AG09319 (cell line): ENCODE measurements around the gene ITIH1.

Experiments used
- DNase-seq: peaks from one replicate; pipeline ENCODE4 v3.0.0-alpha.2; 2010; ENCODE audit warnings: low read depth; ENCODE audit errors: extremely low read depth
- TF ChIP-seq, protein P1 (sequence below): IDR thresholded peaks from 2 replicates; pipeline ENCODE4 v1.5.1; 2011; ENCODE audit warnings: low read depth, mild to moderate bottlenecking, inconsistent platforms, low read length, moderate library complexity

Gene ITIH1

DNA sequence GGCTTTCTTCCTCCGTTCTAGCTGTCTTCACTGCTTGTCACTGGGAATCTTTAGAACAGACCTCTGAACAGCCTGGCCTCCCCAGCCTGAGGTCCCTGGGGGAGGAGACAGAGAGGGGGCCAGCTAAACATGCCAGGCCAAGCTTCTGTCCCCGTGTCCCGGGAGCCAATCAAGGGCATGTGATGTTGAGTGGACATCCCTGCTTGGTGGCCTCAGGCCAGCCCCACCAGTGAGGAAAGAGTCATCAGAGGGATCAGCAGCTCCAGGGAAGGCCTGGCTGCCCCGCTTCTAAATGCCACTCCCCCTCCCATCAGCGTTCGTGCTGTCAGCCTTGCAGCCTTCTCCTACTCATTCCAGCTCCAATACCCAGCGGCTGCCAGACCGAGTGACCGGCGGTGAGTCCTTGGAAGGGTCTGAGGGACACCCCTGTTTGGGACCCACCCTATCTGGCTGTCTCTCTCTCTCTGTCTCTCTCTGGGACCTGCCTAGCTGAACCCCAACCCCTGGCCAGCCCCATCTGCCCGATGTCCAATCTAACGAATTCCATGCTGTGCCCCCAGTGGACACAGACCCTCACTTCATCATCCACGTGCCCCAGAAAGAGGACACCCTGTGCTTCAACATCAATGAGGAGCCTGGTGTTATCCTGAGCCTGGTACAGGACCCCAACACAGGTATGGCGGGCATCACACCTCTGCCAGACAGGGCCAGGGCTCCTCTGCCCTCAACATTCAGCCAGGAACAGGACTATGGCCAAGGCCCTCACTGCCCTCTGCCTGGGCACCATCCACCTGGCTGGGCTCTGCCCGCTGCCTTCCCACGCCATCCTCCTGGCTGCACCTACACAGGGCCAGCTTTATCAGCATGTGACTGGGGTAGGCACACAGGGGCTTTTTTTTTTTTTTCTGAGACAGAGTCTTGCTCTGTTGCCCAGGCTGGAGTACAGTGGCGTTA lies 10.6 kb downstream of the ITIH1 start:
- no peak for DNase-seq
- TF ChIP-seq, protein P1, sequence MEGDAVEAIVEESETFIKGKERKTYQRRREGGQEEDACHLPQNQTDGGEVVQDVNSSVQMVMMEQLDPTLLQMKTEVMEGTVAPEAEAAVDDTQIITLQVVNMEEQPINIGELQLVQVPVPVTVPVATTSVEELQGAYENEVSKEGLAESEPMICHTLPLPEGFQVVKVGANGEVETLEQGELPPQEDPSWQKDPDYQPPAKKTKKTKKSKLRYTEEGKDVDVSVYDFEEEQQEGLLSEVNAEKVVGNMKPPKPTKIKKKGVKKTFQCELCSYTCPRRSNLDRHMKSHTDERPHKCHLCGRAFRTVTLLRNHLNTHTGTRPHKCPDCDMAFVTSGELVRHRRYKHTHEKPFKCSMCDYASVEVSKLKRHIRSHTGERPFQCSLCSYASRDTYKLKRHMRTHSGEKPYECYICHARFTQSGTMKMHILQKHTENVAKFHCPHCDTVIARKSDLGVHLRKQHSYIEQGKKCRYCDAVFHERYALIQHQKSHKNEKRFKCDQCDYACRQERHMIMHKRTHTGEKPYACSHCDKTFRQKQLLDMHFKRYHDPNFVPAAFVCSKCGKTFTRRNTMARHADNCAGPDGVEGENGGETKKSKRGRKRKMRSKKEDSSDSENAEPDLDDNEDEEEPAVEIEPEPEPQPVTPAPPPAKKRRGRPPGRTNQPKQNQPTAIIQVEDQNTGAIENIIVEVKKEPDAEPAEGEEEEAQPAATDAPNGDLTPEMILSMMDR = no peak

DNA sequence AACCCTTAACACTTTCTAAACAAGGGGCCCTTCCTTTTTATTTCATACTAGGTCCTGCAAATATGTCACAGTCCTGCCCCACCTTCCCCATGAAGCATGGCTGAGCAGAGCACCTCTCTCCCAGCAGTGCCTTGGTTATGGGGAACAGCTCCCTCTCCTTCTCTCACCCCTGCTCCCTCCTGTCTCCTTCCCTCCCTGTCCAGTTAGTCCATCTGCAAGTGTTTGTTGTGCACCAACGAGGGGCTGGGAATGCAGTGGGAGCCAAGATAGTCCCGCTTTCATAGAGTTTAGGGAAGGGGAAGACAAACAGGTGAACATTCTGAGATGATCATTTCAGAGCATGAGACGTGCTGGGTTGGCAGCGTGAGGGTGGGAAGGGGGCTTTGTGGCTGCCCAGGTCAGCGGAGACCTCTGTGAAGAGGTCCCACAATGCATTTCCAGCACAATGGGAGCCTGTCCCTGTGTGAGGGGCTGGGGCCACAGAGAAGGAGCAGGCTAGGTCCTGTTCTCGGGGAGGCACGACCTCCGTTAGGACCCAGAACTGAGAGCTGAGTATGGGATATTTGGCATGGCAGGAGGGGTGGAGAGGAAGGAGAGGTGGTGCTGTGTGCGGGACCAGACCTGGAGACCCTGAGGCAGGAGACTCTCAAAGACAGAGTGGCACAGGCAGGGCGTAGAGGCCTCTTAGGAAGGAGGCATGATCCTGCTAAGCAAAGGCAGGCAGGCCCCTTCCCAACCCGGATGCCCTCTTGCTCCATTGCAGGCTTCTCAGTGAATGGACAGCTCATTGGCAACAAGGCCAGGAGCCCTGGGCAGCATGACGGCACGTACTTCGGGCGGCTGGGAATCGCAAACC lies 11.7 kb downstream of the ITIH1 start:
- TF ChIP-seq, protein P1 = no peak
- DNase-seq = no peak

DNA sequence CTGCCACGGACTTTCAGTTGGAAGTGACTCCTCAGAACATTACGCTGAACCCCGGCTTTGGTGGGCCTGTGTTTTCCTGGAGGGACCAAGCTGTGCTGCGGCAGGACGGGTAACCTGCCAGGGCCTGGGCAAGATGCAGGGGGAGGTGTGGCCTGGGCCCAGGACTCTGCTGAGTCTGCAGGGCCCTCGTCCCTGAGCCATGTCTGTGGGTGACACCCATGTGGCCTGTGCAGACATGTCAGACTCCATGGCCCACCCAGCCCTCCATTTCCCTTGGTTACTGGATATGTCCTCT lies 12.3 kb downstream of the ITIH1 start:
- DNase-seq = no peak
- TF ChIP-seq, protein P1 = no peak

DNA sequence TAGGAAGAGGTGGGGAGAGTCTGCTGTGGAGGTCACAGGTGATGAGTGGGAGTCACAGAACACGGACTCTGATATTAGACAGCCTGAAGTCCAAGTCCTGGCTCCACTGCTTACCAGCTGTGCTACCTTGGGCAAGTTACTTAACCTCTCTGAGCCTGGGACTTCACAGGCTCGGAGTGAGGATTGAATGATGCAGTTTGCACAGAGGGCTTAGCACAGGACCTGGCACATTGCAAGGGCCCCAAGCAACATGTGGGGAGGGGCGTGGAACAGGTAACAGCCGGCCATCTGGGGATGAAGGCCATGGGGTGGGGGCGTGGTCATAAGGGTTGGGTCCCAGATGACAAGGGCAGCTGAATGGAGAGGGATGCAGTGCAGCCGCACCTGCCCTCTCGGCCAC lies 12.9 kb downstream of the ITIH1 start:
- TF ChIP-seq, protein P1 = no peak
- DNase-seq = no peak

DNA sequence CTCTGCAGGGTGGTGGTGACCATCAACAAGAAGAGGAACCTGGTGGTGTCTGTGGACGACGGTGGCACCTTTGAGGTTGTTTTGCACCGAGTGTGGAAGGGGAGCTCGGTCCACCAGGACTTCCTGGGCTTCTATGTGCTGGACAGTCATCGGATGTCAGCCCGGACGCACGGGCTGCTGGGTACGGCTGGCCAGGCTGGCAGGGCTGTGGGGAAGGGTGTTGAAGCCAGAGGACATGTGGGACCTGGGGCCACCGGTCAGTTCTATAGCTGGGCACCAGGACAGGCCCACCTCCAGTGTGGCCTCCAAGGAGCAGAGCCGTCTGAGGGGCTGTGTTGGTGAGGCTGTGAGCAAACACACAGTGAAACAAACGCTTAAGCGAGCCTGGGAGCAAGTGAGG lies 13.3 kb downstream of the ITIH1 start:
- TF ChIP-seq, protein P1 = no peak

DNA sequence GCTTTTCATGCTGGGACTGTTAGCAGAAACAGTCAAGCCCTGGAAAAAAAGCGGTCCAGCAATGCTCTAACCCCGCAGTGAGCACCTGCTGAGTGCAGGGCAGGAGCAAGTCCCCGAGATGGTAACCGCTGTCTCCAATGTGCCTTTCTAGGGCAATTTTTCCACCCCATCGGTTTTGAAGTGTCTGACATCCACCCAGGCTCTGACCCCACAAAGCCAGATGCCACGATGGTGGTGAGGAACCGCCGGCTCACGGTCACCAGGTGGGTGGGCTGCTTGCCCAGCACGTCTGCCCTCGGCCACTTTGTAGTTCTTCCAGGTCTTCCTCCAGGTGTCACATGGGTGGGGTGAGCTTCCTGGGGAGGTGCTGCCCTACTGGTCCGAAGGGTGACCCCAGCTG lies 14.0 kb downstream of the ITIH1 start:
- TF ChIP-seq, protein P1 = no peak
- no peak for DNase-seq

More for the DNA sequence above, 13.3 kb downstream of the ITIH1 start:
- no peak for DNase-seq

DNA sequence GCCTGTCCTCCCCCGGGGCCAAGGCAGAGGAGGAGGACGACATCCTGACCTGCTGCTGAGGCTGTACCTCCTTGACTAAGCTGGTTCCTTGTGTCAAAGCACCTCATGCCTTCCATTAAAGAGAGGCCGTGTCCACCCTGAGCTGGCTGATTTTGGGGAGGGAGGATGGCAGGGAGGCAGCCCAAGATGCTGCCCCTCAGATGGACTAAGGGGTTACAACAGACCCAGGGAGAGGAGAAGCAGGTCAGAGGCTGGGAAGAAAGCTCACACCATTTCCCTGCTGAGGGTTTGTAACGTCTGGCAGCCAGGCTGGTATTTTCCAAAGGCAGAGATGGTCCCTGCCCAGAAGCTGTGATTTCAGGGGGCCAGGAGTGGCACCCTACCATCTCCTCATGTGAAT lies 14.5 kb downstream of the ITIH1 start:
- DNase-seq = no peak
- TF ChIP-seq, protein P1 = no peak
